ENCODE results near the gene CLTCL1. TPM values are rescaled to one million over a fixed set of nuclear protein-coding genes. Genes with fewer than 3 reads are reported as not detected.
"Not testable (repeated sequence)": the region's sequence is repeated elsewhere in the genome, so short reads cannot be mapped to it uniquely, and the experiment has no call there.

CLTCL1 gene
- polyA plus RNA-seq, 4 donors = 3.3 to 5.9 (median 4.8) TPM

DNA sequence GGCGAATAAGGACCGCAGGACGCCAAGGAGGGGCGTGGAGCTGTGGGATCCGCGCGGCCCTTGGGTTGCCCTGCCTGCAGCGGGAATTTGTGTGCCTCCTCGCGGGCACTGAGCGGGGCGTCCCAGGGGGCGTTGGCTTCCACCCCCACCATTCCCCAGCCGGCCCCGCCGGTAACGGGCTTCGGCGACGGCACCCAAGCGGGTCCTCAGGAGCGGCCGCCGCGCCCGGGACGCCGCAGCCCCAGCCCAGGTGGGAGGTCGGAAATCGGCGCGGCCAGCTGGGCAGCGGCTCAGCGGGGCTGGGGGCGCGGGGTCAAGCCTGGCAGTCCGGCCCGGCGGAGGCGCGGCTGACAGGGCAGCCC is 320 bp downstream of the CLTCL1 start:
- no peak for DNase-seq (ENCODE audit: low read depth in 4 of 4, low spot score in 3 of 4)

DNA sequence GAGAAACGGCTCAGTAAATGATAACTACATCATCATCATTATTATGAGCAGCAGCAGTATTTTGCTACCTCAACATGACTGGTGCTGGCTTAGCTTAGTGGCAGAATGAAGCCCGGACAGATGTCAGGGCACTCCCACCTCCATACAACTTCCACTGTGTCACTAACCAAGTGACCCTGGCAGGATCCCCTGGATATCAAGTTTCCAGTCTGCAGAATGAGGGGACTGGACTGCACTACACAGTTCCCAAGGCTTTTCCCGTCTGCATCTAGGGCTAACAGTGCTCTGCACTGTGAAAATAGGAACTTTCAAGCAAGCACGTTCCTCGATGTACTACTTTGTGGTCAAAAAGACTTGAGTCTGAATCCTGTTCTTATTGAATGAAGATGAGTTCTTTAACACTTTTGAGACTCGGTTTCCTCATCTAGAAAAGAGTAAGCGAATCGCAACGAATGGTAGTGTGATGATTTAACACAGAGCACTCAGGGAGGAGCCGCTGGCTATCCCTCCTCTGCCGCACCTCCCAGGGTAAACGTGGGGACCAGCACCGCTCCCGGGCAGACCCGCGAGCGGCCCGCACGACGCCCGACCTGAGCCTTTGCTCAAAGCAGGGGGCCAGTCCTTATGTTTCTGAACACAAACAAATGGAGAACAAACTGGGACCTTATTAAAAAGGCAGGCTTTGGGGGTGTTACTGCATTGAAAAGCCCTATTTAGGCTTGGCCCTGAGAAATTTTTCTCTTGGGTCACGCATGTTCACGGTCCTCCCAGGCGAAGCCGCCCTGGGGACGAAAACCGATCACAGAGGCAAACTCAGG is 910 bp downstream of the CLTCL1 start:
- DNase-seq (ENCODE audit: low read depth in 4 of 4, low spot score in 3 of 4) = no peak

DNA sequence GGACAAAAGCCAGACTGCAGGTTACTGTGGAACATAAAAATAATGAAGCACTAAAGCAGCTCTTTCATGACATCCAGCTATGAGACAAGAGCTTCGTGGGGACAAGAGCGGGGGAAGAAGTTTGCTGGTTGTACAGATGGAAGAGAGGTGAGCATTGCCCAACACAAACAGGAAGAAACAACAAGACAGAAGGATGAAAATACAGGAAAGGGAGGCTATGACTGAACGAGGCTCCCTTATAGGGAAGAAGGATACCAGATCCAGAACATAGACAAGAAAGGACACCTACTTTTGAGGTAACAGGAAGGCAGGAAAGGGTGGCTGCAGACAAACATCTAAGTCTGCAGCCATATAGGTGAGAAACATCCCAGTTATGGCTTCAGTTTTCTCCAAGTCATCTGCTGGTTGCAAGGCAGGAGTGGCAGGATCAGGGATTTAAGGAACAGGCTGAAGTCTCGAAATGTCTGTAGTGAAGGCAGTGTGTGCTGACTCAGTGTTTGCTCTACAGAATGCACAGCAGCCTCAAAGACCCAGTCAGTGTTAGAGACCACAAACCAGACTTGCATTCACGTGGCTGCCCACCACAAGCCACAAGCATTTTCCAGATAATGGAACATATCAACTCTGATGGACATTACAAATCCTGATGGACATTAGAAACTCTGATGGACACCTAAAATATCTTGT is 1.9 kb downstream of the CLTCL1 start:
- no peak for DNase-seq (ENCODE audit: low read depth in 4 of 4, low spot score in 3 of 4)

DNA sequence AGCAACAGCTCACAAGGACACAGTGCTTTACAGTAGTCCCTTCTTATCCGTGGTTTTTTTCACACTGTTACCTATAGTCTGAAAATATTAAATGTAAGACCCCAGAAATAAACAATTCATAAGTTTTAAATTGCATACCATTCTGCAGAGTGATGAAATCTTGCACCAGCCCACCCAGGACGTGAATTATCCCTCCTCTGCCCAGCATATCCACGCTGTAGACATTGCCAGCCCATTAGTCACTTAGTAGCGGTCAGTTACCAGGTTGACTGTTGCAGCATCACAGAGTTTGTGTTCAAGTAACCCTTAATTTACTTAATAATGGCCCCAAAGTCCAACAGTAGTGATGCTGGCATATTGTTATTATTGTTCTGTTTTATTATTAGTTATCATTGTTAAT is 3.6 kb downstream of the CLTCL1 start:
- no peak for DNase-seq (ENCODE audit: low read depth in 4 of 4, low spot score in 3 of 4)

DNA sequence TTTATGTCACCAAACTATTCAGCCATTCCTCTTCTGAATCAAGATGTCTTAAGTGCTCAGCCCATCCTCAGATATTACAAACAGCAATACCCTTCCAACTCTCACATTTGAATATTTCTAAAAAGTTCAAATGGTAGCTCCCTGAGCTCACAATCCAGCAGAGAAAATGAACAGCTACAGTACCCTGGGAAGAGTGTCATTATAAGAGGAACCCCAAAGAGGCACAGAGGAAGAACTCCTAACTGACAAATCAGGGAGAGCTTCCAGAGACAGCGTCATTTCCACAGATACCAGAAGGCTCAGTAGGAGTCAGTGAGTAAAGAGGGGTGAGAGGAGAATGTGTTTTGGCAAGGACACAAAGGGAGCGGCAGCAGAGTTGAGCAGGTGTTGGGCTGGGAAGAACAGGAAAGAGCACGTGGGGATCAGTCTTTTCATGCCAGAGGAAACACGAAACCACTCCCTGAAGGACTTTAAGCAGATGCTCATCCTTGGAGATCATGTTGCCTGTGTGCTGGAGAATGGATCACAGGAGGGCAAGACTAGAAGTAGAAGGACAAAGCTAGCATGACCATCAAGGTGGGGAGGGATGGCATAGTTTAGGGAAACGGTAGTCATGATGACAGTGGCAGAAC is 4.3 kb downstream of the CLTCL1 start:
- no peak for DNase-seq (ENCODE audit: low read depth in 4 of 4, low spot score in 3 of 4)

DNA sequence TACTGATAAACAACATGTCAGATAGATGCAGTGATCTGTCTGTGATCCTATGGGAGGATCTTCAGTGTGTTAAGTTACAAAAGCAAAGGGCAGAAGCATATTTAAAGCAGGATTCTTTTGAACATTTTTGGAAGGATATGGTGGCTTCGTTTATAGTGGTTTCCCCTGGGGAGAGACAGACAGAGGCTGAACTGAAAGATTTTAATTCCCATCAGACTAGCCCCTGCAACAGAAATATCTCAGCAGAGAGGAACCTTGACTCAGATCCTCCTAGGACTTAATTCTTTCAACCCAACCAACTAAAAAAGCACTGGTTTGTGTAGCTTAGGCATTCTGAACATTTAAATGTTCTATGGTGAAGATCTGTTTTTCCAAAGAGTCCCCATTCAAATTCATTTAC is 5.7 kb downstream of the CLTCL1 start:
- no peak for DNase-seq (ENCODE audit: low read depth in 4 of 4, low spot score in 3 of 4)

DNA sequence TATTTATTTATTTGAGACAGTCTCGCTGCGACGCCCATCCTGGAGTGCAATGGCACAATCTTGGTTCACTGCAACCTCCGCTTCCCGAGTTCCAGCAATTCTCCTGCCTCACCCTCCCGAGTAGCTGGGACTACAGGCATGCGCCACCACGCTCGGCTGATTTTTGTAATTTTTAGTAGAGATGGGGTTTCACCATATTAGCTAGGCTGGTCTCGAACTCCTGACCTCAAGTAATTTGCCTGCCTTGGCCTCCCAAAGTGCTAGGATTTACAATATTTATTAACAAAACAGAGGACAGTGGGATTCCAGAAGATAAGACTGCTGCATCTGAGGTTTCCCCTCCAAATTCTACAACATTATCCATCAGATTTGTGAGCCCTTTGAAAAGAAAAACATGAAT is 12.4 kb downstream of the CLTCL1 start:
- not testable (repeated sequence) for DNase-seq (ENCODE audit: low read depth in 4 of 4, low spot score in 3 of 4)

DNA sequence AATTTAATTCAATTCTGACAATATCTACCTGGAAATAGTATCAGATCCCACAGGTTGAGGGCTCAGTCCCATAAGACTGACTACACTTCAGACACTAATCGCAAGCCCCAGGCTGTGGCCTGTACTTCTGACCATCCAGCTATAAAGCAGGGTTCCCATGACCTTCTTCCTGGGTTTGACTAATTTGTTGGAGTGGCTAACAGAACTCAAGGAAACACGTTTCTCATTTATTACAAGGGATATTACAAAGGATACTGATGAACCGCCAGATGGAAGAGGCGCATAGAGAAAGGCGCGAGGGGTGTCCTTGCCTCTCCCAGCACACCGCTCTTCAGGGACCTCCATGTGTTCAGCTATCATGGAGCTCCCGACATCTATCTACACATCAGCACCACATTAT is 13.7 kb downstream of the CLTCL1 start:
- no peak for DNase-seq (ENCODE audit: low read depth in 4 of 4, low spot score in 3 of 4)

DNA sequence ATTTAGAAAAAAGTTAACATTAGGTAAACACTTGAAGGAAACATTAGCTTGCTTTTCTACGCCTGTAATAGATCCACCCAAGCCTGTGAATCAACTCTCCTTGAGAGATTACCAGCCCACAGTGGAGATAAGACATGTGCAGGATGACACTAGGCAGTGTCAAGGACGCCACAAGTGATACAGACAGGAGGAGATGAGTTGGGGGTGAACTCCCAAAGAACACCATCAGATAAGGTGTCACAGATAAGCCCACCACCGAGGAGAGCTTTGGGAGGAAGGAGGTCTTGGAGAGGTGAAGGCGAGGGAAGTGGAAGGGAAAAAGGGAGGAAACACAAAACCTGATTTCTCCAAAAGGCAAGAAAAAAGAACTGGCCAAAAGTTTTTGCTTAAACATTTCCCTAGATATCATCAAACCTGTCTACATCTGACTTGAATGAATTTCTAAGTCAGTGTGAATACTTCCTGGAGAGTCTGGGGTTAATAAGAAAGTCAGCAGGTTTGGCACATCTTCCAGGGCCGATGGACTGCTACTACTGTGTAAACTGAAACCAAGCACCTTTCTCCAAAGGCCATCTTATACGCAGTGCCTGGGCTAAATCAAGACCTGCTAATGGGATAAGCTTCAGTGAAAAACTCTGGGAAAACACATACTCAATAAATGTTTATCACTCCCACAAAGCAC is 15.5 kb downstream of the CLTCL1 start:
- DNase-seq (ENCODE audit: low read depth in 4 of 4, low spot score in 3 of 4) = no peak

DNA sequence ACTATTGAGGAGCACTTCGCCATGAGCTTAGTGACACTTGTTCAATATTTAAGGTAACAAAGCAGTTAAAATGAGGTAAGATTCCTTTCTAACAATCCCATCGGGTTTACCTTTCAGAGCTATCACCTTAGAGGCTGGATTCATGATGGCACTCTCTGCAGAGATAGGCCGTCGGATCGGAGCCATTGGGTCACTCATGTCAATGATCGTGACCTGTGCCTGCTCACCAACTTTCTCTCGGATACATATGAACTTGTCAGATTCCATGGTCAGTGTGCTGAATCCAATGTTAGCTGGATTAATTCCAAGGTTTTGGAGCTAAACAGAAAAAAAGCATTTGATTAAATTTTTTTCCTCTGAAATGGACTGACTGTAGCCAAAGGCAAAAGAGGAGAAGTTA is 16.0 kb downstream of the CLTCL1 start:
- DNase-seq (ENCODE audit: low read depth in 4 of 4, low spot score in 3 of 4) = no peak

DNA sequence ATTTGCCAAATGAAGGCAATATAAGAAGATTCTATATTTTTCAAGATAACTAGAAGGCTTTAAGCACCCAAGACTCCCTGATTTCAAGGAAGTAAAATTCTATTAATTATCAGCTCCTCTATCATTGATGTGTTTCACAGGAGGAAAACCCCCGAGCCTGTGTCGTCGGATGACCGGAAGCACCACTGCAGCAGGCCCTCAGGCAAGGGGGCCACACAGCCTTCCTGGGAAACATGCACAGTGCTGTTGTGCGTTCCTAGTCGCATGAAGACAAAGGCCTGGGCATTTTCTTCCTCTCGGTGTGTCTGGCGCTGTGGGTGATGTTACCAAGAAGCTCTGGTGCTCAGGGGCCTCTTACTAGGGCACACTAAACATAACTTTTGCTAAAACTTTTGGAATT is 16.4 kb downstream of the CLTCL1 start:
- no peak for DNase-seq (ENCODE audit: low read depth in 4 of 4, low spot score in 3 of 4)

DNA sequence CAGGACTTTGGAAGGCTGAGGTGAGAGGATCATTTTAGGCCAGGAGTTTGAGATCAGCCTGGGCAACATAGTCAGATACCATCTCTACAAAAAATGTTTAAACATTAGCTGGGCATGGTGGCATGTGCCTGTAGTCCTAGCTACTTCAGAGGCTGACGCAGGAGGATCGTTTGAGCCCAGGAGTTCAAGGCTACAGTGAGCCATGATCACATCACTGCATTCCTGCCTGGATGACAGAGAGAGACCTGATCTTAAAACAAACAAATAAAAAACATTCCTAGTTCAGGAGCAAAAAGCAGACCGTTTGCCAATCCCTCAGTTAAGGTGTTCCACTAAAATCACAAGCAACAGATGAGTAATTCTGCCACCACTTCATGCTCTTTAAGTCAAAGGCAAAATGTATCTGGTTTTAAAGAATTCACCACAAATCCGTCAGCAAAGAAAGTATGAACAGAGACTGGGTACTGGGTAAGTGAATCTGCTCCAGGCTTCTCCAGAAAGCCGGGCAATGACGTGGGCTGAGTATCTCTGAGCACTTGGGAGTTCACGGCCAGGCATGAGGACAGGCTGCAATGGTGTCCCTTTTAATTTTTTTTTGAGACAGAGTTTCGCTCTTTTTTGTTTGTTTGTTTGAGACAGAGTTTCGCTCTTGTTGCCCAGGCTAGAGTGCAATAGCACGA is 19.5 kb downstream of the CLTCL1 start:
- DNase-seq (ENCODE audit: low read depth in 4 of 4, low spot score in 3 of 4) = no peak

DNA sequence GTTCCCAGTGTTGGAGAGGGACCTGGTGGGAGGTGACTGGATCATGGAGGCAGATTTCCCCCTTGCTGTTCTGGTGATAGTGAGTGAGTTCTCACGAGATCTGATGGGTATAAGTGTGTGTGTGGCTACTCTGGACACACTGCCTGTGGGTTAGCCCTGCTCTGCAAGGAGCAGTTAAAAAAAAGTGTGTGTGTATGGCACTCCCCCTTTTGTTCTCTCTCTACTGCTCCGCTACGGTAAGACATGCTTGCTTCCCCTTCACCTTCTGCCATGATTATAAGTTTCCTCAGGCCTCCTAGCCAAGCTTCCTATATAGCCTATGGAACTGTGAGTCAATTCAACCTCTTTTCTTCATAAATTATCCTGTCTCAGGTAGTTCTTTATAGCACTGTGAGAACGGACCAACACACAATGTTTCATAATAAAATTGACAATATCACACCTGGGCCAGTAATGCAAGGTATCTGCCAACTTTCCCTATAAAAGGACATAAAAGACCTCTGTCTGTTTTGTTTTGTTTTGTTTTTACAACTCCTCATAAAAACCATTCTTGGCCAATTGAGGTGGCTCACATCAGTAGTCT is 20.2 kb downstream of the CLTCL1 start:
- no peak for DNase-seq (ENCODE audit: low read depth in 4 of 4, low spot score in 3 of 4)

DNA sequence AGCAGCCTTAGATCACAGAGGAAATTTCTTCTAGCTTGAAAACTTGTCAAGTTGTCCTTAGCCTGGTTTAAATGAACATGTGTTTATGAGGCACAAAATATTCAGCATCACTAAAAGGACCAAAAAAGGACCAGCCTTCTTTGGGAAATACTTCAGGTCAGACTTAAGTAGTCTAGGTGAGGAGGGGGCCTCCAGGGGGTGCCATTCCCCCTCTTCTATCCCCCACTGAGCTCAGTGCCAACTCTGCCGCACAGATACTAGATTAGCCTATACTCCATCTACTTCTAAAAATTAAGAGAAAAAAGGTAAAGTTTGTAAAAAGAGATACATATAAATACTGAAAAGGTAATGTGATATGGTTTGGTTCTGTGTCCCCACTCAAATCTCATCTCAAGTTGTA is 20.6 kb downstream of the CLTCL1 start:
- DNase-seq (ENCODE audit: low read depth in 4 of 4, low spot score in 3 of 4) = no peak

DNA sequence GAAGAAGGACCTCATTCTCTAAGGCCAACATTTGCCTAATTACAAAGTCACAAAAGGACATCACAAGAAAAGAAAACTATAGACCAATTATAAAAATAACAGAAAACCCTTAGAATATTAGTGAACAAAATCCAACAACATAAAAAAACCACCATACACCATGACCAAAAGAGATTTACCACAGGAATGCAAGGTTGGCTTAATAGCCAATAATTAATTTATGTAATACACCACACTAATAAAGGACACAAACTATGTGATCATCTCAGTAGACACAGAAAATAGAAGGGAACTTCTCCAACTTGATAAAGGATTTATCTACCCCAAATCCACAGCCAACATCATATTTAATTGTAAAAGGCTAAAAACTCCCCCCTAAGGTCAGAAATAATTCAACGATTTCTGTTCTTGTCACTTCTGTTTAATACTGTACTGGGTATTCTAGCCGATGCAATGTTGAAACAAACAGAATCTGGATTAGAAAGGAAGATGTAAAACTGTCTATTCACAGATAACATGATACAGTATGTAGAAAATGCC is 24.9 kb downstream of the CLTCL1 start:
- DNase-seq (ENCODE audit: low read depth in 4 of 4, low spot score in 3 of 4) = no peak

DNA sequence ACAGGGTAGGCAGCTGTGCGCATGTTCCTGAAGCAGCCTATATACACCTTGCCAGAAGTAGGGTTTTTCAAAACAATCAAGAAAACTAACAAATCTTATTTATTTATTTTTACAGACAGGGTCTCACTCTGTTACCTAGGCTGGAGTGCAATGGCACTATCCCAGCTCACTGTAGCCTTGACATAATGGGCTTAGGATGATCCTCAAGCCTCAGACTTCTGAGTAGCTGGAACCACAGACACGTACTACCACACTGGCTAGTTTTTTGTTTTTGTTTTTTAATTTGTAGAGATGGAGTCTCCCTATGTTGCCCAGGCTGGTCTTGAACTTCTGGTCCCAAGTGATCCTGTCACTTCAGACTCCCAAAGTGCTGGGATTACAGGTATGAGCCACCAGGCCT is 25.7 kb downstream of the CLTCL1 start:
- no peak for DNase-seq (ENCODE audit: low read depth in 4 of 4, low spot score in 3 of 4)

DNA sequence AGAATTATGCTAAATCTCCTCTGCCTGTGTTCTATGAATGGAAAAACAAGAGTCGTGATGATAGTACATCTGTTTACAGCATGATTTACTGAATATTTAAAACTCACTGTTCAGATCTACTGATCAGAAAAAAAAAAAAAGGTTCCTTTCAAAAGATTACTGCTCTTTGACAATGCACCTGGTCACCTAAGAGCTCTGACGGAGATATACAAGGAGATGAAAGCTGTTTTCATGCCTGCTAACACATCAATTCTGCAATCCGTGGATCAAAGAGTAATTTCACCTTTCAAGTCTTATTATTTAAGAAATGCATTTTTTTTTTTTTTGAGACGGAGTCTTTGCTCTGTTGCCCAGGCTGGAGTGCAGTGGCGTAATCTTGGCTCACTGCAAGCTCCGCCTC is 30.7 kb downstream of the CLTCL1 start:
- DNase-seq (ENCODE audit: low read depth in 4 of 4, low spot score in 3 of 4) = no peak

DNA sequence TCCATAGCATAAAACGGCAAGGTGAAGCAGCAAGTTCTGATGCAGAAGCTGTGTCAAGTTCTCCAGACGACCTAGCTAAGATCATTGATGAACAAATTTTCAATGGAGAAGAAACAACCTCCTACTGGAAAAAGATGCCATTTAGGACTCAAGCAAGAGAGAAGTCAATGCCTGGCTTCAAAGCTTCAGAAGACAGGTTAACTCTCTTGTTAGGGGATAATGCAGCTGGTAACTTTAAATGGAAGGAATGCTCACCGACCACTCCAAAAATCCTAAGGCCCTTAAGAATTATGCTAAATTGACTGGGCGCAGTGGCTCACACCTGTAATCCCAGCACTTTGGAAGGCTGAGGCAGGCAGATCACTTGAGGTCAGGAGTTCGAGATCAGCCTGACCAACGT is 31.3 kb downstream of the CLTCL1 start:
- DNase-seq (ENCODE audit: low read depth in 4 of 4, low spot score in 3 of 4) = no peak

DNA sequence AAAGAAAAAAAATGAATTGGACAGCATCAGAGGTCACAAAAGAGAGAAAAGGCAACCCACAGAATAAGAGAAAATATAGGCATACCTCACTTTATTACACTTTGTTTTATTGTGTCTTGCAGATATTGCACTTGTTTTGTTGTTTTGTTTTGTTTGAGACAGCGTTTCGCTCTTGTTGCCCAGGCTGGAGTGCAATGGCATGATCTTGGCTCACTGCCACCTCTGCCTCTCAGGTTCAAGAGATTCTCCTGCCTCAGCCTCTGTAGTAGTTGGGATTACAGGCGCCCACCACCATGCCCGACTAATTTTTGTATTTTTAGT is 32.6 kb downstream of the CLTCL1 start:
- DNase-seq (ENCODE audit: low read depth in 4 of 4, low spot score in 3 of 4) = not testable (repeated sequence)

DNA sequence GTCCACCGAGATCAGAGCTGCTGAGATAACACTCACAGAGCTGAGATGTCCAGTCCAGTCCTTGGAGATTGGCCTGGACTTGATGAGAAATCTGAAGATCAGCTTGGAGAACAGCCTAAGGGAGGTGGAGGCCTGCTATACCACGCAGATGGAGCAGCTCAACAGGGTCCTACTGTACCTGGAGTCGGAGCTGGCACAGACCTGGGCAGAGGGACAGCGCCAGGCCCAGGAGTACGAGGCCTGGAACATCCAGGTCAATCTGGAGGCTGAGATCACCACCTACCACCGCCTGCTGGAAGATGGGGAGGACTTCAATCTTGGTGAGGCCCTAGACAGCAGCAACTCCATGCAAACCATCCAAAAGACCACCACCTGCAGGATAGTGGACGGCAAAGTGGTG is 33.1 kb downstream of the CLTCL1 start:
- no peak for DNase-seq (ENCODE audit: low read depth in 4 of 4, low spot score in 3 of 4)

All from right renal pelvis (tissue), 4 donors.